GM21529 (cell line): ENCODE results near the gene EFHD2.
"Not testable (repeated sequence)": the region's sequence is repeated elsewhere in the genome, so short reads cannot be mapped to it uniquely, and the experiment has no call there.

Source experiments
- ATAC-seq: cut with Tn5 transposase; IDR thresholded peaks from one replicate; pipeline ENCODE4 v1.9.1; 2021; ENCODE audit not compliant: unreplicated experiment

Gene EFHD2, protein sequence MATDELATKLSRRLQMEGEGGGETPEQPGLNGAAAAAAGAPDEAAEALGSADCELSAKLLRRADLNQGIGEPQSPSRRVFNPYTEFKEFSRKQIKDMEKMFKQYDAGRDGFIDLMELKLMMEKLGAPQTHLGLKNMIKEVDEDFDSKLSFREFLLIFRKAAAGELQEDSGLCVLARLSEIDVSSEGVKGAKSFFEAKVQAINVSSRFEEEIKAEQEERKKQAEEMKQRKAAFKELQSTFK

GRCh38 chr1:15409388-15410222, at the start of gene EFHD2:
Gene EFHD2, plus strand, starts transcription at chr1:15409888. Its CDS starts 84 bp downstream, at chr1:15409972.
- peak; percentile 81 for ATAC-seq

DNA sequence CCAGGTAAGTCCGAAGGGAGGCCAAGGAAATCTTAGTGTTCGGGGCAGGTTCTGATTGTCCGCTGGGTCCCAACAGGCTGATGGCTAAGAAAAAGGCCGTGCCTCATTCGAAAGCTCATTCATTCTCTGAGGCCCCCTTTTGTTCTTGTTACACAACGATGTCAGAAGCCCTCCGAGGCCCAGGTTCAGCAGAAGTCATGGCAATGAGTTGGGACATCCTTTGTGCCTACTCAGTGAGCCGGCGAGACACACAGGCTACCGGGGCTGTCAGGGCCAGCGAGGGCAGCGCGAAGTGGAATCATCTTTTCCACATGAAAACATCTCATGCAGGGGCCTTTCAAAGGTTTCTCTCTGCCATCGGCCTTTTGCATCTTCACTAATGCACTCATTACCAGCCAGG, 49.0 kb upstream of the EFHD2 start:
- no peak for ATAC-seq

GRCh38 chr1:15362096-15362736, 47.5 kb upstream of the EFHD2 start:
- no peak for ATAC-seq

- ATAC-seq: no peak
Observed at GRCh38 chr1:15362737-15363128, 47.0 kb upstream of the EFHD2 start.

- ATAC-seq: no peak
Observed at GRCh38 chr1:15364740-15365139, 44.9 kb upstream of the EFHD2 start.

DNA sequence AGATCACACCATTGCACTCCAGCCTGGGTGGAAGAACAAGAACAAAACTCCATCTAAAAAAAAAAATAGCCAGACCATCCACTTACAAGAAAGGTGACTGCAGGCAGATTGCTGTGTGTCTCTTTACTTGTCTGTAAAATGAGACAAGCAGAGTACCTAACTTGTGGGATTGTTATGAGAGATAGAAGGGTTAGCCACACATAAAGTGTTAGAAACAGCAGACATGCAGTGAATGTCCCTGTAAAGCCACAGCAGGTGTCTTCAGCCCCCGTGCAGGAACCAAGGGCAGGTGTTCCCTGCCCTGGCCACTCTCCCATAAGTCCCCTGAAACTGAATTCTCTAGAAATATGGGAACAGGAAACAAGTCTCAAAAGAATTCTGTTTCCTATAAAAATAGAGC, 40.8 kb upstream of the EFHD2 start:
- no peak for ATAC-seq

GRCh38 chr1:15370268-15370667, 39.4 kb upstream of the EFHD2 start:
- no peak for ATAC-seq

DNA sequence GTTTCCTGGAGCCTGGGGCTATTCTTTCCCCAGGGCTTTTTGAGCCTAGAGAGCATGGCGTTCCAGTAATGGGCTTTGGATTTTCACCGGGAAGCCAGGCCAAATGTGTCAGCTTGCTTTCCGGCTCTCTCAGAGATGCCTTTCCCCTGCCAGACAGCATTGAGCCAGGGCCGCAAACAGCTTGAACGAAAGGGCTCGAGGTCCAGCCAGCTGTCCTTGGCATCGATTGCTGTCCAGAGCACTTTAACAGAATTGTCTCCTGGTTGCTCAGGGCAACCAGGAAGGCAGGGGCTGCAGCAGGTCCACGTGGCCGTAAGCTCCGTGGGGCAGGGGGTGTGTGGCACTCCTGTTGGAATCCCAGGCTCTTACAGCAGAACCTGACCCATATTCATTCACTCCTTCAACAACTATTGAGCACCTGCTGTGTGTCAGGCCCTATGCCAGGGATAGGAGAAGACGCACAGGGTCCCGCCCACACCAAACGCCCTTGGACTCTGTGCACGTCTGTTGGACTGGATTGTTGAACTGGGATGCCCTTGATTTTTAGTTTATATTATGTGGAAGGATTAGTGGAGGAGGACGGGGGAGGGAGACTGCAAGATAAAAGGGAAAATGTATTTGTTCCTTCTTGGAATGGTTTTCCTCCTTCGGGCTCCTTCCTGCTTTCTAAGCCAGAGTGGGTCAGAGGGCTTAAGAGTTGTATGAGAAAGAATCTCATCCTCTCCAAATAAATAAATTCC, 38.7 kb upstream of the EFHD2 start:
- no peak for ATAC-seq

DNA sequence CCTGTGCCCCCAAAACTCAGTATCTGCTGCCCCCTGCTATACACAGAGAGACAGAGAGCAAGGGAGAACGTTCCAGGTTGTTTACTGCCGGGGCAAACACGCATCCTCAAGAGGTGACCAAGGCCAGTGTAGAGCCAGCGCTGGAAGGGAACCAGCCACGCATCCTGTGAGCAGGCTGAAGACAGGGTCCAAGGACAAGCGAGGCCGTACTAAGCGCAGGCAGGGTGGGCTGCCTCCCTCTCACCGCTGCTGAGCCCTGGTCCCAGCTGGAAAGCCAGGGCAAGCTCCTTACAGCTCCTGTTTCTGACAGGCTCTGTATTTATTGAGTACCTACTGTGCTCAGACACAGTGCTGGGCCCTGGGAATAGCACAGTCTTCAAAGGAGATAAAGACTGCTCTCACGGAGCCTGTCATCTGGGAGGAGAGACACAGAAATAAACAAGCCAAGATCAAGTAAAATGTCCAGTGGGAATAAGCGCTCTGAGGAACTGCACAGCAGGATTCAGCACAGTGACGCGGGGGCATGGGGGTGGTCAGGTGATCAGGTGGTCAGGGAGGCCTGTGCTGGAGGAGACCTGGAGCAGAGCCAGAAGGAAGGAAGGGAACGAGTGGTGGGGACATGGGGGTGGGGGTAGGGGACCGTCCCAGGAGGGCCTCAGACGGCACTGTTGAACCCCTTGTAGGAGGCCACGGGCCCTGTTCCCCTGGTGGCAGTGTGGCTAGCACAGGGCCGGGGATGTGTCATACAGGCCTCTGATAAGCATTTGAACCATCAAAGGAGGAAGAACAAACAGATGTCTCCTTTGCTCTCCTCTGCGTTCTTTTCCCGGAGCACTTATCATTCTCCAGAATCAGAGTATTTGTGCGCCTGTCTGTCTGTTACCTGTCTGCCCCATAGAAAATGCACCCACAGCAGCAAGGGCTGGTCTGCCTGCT, 37.8 kb upstream of the EFHD2 start:
- ATAC-seq: no peak

- ATAC-seq: no peak
Observed at GRCh38 chr1:15378729-15379128, 31.0 kb upstream of the EFHD2 start.

DNA sequence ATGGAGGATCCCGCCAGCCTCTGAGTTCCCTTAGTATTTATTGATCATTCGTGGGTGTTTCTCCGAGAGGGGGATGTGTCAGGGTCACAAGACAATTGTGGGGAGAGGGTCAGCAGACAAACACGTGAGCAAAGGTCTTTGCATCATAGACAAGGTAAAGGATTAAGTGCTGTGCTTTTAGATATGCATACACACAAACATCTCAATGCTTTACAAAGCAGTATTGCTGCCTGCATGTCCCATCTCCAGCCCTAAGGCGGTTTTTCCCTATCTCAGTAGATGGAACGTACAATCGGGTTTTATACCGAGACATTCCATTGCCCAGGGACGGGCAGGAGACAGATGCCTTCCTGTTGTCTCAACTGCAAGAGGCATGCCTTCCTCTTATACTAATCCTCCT, 30.5 kb upstream of the EFHD2 start:
- ATAC-seq: not testable (repeated sequence)

DNA sequence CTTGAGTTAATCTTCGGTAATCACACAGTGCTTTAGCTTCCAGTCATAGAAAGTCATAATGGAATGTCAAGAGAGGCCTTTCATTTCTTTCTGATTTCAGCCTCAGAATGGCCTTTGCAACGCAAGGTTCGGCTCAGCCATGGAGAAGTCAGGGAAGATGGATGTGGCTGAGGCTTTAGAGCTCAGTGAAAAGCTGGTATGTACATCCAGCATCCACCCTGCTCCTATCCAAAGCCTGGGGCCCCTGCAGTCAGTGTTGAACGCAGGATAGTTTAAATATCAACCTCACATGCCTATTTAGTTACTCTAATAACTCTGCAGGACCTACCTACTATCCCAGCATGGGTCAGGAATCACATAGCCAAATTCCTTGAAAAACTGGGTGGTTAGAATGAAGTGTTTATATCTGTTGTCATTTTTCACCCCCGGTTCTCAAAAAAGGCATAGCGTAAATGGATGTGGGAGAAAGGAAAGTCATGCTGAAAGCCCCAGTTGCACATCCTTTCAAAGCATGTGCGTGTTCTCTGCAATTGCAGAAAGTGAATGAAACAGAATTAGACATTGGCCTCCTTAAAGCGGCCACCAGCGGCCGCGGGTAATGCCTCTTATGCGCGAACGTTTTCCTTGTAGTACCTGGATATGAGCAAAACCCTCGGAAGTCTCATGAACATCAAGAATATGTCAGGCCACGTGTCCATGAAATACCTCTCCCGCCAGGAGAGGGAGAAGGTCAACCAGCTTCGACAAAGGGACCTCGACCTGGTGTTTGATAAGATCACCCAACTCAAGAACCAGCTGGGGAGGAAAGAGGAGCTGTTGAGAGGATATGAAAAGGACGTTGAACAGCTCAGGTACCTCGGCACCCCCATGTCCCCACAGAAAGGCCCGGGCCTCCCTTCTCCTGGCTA, 28.8 kb upstream of the EFHD2 start:
- no peak for ATAC-seq

GRCh38 chr1:15381805-15382204, 27.9 kb upstream of the EFHD2 start:
- ATAC-seq: no peak

- ATAC-seq: no peak
Observed at GRCh38 chr1:15382601-15383518, 26.8 kb upstream of the EFHD2 start.

GRCh38 chr1:15383810-15384209, 25.9 kb upstream of the EFHD2 start:
- ATAC-seq: no peak

DNA sequence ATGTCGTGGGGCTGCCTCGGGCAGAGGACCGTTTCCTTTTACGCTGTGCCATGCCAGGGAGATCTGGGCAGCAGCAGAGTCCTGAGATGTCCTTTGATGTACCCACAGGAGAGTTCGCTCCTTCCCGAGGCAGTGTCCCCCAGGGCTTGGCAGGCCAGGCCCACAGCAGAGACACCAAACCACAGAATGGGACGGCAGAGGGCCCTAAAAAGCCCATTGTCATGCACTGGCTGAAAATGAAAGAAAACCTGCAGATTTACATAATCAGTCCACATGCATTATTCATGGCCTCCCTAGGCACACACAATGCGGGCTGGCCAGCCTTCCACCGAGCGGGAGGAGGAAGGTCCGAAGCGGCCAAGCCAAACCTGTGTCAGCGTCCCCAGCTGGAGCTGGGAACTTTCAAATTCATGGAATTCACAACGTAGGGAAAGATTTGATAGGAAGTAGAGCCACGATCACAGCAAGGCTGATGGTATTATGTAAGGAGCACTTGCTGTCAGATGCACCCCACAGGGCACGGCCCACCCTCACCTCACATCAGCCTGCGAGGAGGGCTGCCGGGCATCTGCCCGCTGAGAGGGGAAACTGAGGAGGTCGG, 25.3 kb upstream of the EFHD2 start:
- ATAC-seq: no peak

DNA sequence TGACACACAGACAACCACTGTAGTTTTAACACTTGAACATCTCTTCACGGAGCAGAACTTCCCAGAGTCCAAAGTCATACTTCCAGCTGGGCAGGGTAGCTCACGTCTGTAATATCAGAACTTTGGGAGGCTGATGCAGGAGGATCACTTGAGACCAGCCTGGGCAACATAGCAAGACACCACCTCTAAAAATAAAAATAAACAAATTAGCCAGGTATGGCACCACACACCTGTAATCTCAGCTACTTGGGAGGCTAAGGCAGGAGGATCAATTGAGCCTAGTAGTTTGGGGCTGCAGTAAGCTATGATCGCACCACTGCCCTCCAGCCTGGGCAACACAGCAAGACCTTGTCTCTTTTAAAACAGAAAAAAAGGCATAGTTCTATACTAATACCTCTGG, 24.3 kb upstream of the EFHD2 start:
- ATAC-seq: no peak
